H1 (cell line): ENCODE results near the gene SLC9A3. TPM values are rescaled to one million over a fixed set of nuclear protein-coding genes. Genes with fewer than 3 reads are reported as not detected.

Source experiments
- BCL11A ChIP-seq, 2 experiments: IDR thresholded peaks; one replicate each; pipeline ENCODE4 v1.6.1; 2011; ENCODE audit warnings: low read depth in 2 of 2, low read length in 2 of 2, mild to moderate bottlenecking in 2 of 2
- CBX5 ChIP-seq: fragments of 300-800, 300-1000 bp; sonication (generic); IDR thresholded peaks from 2 replicates; pipeline ENCODE4 v1.7.1; 2016; ENCODE audit warnings: antibody characterized with exemption, low read length, low read depth
- EGR1 ChIP-seq: IDR thresholded peaks from 2 replicates; pipeline ENCODE4 v1.6.1; 2011; ENCODE audit warnings: low read depth, low read length, borderline replicate concordance
- HDAC2 ChIP-seq, 2 experiments: fragments of 300-600 bp in 1 of 2; sonication (generic) in 1 of 2; IDR thresholded peaks; 2 replicates each; pipeline ENCODE4 v1.6.1; 2011 to 2012; ENCODE audit warnings: low read depth in 2 of 2, low read length in 2 of 2, mild to moderate bottlenecking in 2 of 2, moderate library complexity in 2 of 2, borderline replicate concordance in 1 of 2, inconsistent platforms in 1 of 2
- RFX5 ChIP-seq: IDR thresholded peaks from 2 replicates; pipeline ENCODE4 v1.6.1; 2011; ENCODE audit warnings: low read depth, low read length, improper control_type of control experiment, borderline replicate concordance
- SP2 ChIP-seq: IDR thresholded peaks from 2 replicates; pipeline ENCODE4 v1.6.1; 2012; ENCODE audit warnings: mild to moderate bottlenecking, low read length, inconsistent platforms
- TCF12 ChIP-seq: IDR thresholded peaks from 2 replicates; pipeline ENCODE4 v1.6.1; 2011; ENCODE audit warnings: low read depth, mild to moderate bottlenecking, low read length
- polyA plus RNA-seq, 7 experiments: library from polyadenylated mRNA; depleted of rRNA in 3 of 7; stranded (reverse) in 5 of 7; unstranded in 2 of 7; fragments of >200 nt in 5 of 7; fragments of 200-250 nt in 2 of 7; gene quantifications; 1 replicate in 5 of 7; 2 replicates in 1 of 7; 4 replicates in 1 of 7; pipeline versions ENCODE4 v1.2.1 to v1.2.3, GENCODE V29; 2011 to 2013; ENCODE audit warnings: missing spikeins in 2 of 7, mixed read lengths in 2 of 7
- total RNA-seq: library from RNA; stranded (reverse); fragmentation: NEBNext Ultra II Directional; extraction: Animal tissue kit (Norgen Biotek cat#: 25700); gene quantifications from 2 replicates; pipeline ENCODE4 v1.2.1, GENCODE V29; 2021
- TF ChIP-seq, protein P1 (sequence below): IDR thresholded peaks from 2 replicates; pipeline ENCODE4 v1.6.1; 2012; ENCODE audit warnings: inconsistent platforms

SLC9A3 gene
- total and polyA plus RNA-seq, 2 of the 8 experiments (the other 6 are each of a cell fraction or from before 2014, with no cell fraction given), result 0.95 to 1.0 TPM

DNA sequence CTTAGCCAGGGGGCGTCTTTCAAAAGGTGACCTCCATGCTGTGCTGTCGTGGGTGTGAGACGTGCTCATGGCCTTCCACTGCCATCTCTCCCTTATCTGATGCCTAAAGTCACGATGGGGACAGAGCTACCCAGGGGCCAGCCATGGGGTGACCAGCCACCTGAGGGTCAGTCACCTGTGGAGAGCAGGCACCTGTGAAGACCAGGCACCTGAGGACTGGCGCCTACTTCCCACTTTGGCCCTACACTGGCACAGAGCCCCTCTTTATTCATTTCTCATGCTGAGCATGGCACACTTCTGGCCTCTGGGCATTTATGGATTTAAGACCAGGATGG, 87.6 kb downstream of the SLC9A3 start (continued):
- TF ChIP-seq TCF12 (no peak), HDAC2 (IDR thresholded peaks at IDR 0.05; ENCODE audit: borderline replicate concordance in 1 of 2, low read depth in 2 of 2, low read length in 2 of 2) (no peak), EGR1 (no peak), BCL11A (IDR thresholded peaks at IDR 0.05; ENCODE audit: low read depth in 2 of 2, low read length in 2 of 2) (no peak), CBX5 (no peak), SP2 (no peak), RFX5 (no peak)
- TF ChIP-seq, protein P1, sequence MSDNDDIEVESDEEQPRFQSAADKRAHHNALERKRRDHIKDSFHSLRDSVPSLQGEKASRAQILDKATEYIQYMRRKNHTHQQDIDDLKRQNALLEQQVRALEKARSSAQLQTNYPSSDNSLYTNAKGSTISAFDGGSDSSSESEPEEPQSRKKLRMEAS, result no peak
